Neural cell (in vitro differentiated cells): ENCODE data around the gene TMC1.

ENCODE experiments used
- CTCF ChIP-seq: fragments of 450-650 bp; IDR thresholded peaks from 2 replicates; pipeline ENCODE4 v1.5.1; 2014; ENCODE audit warnings: antibody characterized with exemption, mild to moderate bottlenecking, moderate library complexity; ENCODE audit not compliant: poor library complexity, severe bottlenecking
- EZH2 ChIP-seq: fragments of 200-600, 300-800 bp; shearing (Covaris generic), sonication (generic); IDR thresholded peaks from 2 replicates; pipeline ENCODE4 v1.6.1; 2014; ENCODE audit warnings: antibody characterized with exemption, low read length, borderline replicate concordance, mild to moderate bottlenecking; ENCODE audit not compliant: insufficient read depth, poor library complexity, severe bottlenecking
- MXI1 ChIP-seq: fragments of 450-650 bp; conservative IDR thresholded peaks from 2 replicates; pipeline ENCODE4 v1.6.1; 2014; ENCODE audit warnings: antibody characterized with exemption, mild to moderate bottlenecking; ENCODE audit not compliant: poor library complexity, severe bottlenecking
- RAD21 ChIP-seq: fragments of 450-650 bp; conservative IDR thresholded peaks from 2 replicates; pipeline ENCODE4 v1.6.1; 2014; ENCODE audit warnings: antibody characterized with exemption, mild to moderate bottlenecking, moderate library complexity
- REST ChIP-seq: IDR thresholded peaks from 2 replicates; pipeline ENCODE4 v1.6.1; 2012; ENCODE audit warnings: borderline replicate concordance
- SMC3 ChIP-seq: fragments of 450-650 bp; conservative IDR thresholded peaks from 2 replicates; pipeline ENCODE4 v1.6.1; 2014; ENCODE audit warnings: antibody characterized with exemption, mild to moderate bottlenecking, moderate library complexity; ENCODE audit not compliant: poor library complexity
- TAF1 ChIP-seq: IDR thresholded peaks from 2 replicates; pipeline ENCODE4 v1.6.1; 2012; ENCODE audit warnings: low read depth

- TF ChIP-seq CTCF (no peak), MXI1 (no peak), EZH2 (no peak), TAF1 (no peak), RAD21 (no peak), REST (no peak), SMC3 (no peak)
Measured at GRCh38 chr9:72574156-72574810, 52.9 kb downstream of the TMC1 start.
